BJ (cell line): ENCODE measurements around the gene PHLDA2. TPM values are rescaled to one million over a fixed set of nuclear protein-coding genes. Genes with fewer than 3 reads are reported as not detected.
A peak's percentile ranks its signal among the peaks of the same experiment; 100 is the strongest.

Experiments used
- CTCF ChIA-PET: fragments of 350-600 bp; formaldehyde crosslinking; extraction: SDS; loops from one replicate; lab custom pipeline; 2021; ENCODE audit warnings: antibody characterized with exemption, inconsistent platforms; lab: Yijun Ruan, JAX
- POLR2A ChIA-PET: fragments of 300-600 bp; sonication (Branson Sonifier 250); formaldehyde crosslinking; extraction: SDS; loops from one replicate; lab custom pipeline; 2021; ENCODE audit warnings: antibody characterized with exemption; lab: Charles Lee
- DNase-seq: peaks from one replicate; pipeline ENCODE4 v3.0.0-alpha.2; 2011; ENCODE audit warnings: low read depth
- H3K27me3 ChIP-seq: 2 replicates; pipeline ENCODE4 v1.6.0; 2011; ENCODE audit warnings: low read length; ENCODE audit not compliant: control insufficient read depth, insufficient read depth
- H3K36me3 ChIP-seq: 2 replicates; pipeline ENCODE4 v1.5.1; 2011; ENCODE audit warnings: low read length; ENCODE audit not compliant: control insufficient read depth, insufficient read depth
- H3K4me3 ChIP-seq: 2 replicates; pipeline ENCODE4 v1.5.1; 2011; ENCODE audit warnings: low read depth, mild to moderate bottlenecking, control low read depth, low read length
- polyA minus RNA-seq: library from RNA; depleted of rRNA, polyadenylated mRNA; stranded (reverse); fragments of >200 nt; gene quantifications from 2 replicates; pipeline ENCODE4 v1.2.3, GENCODE V29; 2011; rRNA and poly(A)+ RNA removed
- polyA plus RNA-seq: library from polyadenylated mRNA; depleted of rRNA; stranded (reverse); fragments of >200 nt; gene quantifications from 2 replicates; pipeline ENCODE4 v1.2.3, GENCODE V29; 2011; rRNA removed
- TF ChIP-seq, protein P1 (sequence below): IDR thresholded peaks from 2 replicates; pipeline ENCODE4 v1.5.1; 2011; ENCODE audit warnings: low read depth, mild to moderate bottlenecking, control low read depth, inconsistent platforms, low read length, moderate library complexity; ENCODE audit not compliant: insufficient read depth

The PHLDA2 gene, protein sequence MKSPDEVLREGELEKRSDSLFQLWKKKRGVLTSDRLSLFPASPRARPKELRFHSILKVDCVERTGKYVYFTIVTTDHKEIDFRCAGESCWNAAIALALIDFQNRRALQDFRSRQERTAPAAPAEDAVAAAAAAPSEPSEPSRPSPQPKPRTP
- 12.8 and 13.7 TPM in 2 replicates for polyA plus RNA-seq
- 3.3 and 5.3 TPM in 2 replicates for polyA minus RNA-seq

DNA sequence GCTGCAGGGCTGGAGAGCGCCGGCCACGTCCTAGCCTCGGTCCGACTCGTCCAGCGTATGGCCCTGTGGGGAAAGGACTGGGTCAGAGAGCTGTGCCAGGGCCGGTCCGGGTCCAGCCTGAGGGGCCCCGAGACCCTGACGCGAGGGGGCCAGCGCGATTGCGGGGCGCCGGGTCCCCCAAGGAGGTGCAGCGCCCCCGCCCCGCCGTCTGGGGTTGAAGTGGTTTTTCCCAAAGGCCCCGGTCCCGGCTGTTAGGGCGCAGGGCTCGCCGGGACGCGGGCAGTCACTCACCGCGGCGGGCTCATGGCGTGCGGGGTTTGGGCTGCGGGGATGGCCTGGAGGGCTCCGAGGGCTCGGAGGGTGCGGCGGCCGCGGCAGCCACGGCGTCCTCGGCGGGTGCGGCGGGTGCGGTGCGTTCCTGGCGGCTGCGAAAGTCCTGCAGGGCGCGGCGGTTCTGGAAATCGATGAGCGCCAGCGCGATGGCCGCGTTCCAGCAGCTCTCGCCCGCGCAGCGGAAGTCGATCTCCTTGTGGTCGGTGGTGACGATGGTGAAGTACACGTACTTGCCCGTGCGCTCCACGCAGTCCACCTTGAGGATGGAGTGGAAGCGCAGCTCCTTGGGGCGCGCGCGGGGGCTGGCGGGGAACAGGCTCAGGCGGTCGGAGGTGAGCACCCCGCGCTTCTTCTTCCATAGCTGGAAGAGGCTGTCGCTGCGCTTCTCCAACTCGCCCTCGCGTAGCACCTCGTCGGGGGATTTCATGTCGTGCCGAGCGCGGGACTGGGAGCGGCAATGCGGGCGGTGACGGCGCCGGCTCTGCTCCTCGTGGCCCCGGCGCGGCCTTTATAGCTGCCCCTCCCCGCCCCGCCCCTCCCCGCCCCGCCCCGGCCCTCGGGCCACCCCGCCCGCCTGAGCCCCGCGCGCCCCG is at the start of gene PHLDA2:
Gene PHLDA2 (minus strand): TSS at position 816 of the 926 bp plus-strand sequence. CDS start 56 bp downstream, at position 760.
- CTCF ChIA-PET, result interaction anchor here (1.1 to 3.2 kb wide), 9 partner anchors 8 to 397 kb away, joined by 3 to 22 read pairs (median 7); no protein-coding TSS in a partner anchor
- H3K36me3 ChIP-seq, result no peaks in the 10 kb centered on the region
- H3K4me3 ChIP-seq, result peak within 1 kb of the TSS; percentile 90
- POLR2A ChIA-PET, result interaction anchor here (0.6 to 0.9 kb wide), 2 partner anchors 120 to 229 kb away, joined by 3 read pairs; partner anchors contain the start of gene KCNQ1OT1
- TF ChIP-seq, protein P1, sequence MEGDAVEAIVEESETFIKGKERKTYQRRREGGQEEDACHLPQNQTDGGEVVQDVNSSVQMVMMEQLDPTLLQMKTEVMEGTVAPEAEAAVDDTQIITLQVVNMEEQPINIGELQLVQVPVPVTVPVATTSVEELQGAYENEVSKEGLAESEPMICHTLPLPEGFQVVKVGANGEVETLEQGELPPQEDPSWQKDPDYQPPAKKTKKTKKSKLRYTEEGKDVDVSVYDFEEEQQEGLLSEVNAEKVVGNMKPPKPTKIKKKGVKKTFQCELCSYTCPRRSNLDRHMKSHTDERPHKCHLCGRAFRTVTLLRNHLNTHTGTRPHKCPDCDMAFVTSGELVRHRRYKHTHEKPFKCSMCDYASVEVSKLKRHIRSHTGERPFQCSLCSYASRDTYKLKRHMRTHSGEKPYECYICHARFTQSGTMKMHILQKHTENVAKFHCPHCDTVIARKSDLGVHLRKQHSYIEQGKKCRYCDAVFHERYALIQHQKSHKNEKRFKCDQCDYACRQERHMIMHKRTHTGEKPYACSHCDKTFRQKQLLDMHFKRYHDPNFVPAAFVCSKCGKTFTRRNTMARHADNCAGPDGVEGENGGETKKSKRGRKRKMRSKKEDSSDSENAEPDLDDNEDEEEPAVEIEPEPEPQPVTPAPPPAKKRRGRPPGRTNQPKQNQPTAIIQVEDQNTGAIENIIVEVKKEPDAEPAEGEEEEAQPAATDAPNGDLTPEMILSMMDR, result no peak
- H3K27me3 ChIP-seq, result no peaks in the 10 kb centered on the region
- DNase-seq, result no peak

DNA sequence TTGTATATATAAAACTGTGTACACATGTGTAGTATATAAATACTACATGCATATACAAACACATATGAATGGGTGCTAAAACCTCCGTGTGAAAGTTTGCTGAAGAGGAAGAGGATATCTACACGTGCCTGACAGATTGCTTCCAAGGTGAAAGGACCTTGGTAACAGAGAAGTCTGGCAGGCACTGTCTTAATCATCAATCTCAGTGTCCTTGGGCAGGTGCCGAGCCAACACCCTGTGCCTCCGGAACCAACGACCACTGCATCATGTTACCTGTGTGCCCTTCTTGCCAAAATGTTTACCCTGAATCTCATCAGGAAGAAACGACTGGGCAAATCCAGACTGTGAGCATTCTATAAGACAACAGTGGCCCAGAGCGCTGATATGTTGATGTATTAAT is 47.9 kb upstream of the PHLDA2 start:
- CTCF ChIA-PET, result interaction anchor here (1.1 kb wide), 1 partner anchor 24 kb away, joined by 3 read pairs; no protein-coding TSS in a partner anchor
- Histone ChIP-seq H3K27me3 (no peaks in the 10 kb centered on the region), H3K36me3 (peaks cover 8% of the 10 kb centered on the region), H3K4me3 (no peak overlapping the region)
- POLR2A ChIA-PET, result no interaction called here
- TF ChIP-seq, protein P1, result no peak
- DNase-seq, result no peak

DNA sequence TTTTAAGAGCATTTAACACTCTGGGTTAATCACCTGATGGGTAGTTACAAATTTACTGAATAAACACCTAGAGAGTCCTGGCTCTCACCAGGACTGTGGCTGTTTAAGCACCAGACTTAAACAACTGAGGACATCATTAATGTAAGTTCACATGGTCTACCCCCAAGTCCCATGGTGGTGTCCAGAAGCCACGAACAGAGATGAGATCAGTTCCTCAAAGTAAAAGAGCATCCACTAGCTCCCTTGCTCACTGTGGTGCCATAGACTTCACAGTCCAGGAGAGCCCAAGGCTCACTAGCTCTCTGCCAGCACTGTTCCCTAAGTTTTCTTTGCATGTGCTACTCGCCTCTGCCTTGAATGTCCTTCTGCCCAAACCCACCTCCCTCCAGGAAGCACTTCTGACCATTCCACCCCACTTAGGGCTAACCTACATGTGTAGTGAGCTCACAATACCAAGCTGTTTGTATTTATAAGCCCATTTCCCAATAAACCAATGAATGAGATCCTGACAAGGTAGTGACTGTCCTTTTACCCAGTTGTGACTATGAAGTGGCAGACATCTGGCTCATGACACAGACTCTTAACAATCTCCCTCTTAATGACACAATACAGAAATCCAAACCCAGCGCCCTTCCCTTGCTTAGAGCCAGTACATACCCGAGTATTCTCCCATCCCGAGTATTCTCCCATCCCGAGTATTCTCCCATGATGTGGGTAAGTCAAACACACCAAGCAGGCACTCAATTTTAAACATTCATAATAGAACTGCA is 47.3 kb upstream of the PHLDA2 start:
- ChIA-PET CTCF (interaction anchor here (0.7 to 2.0 kb wide), 8 partner anchors 12 to 364 kb away, joined by 3 to 8 read pairs (median 3); no protein-coding TSS in a partner anchor), POLR2A (no interaction called here)
- Histone ChIP-seq H3K27me3 (no peaks in the 10 kb centered on the region), H3K4me3 (no peak overlapping the region), H3K36me3 (peaks cover 10% of the 10 kb centered on the region)
- TF ChIP-seq, protein P1, result no peak
- DNase-seq, result no peak

DNA sequence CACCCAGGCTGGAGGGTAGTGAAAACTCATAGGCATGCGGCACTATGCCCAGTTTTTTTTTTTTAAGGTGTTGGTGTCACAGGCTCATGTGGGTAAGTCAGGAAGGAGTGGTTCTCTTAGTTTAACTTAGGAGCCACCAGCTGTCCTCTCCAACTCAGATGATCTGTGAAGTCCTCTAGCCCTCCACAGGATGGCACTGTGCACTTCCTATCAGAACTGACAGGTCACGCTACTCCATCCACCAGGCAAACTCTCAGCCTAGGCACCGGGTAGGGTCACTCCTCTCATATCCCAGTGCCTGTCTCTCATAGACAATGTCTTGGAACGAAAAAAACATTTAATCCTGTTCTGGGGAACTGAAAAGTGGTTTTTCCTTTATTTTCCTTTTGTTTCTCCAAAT is 46.4 kb upstream of the PHLDA2 start:
- DNase-seq, result no peak
- TF ChIP-seq, protein P1, result peak; percentile 50
- H3K4me3 ChIP-seq, result no peak overlapping the region
- peaks cover 13% of the 10 kb centered on the region for H3K36me3 ChIP-seq
- CTCF ChIA-PET, result interaction anchor here (0.7 to 2.0 kb wide), 9 partner anchors 13 to 241 kb away, joined by 3 to 8 read pairs (median 3); no protein-coding TSS in a partner anchor
- no peaks in the 10 kb centered on the region for H3K27me3 ChIP-seq
- POLR2A ChIA-PET, result no interaction called here
